Loucy (cell line): Measurements from ENCODE around the gene ZFHX3.

Source experiments
- CTCF ChIP-seq: fragments of 200-600 bp; sonication (generic); conservative IDR thresholded peaks from 2 replicates; pipeline ENCODE4 v1.5.1; 2014; ENCODE audit warnings: mild to moderate bottlenecking, antibody characterized with exemption, low read length
- EZH2phosphoT487 ChIP-seq: fragments of 200-600 bp; IDR thresholded peaks from 2 replicates; pipeline ENCODE4 v1.6.1; 2018; ENCODE audit warnings: antibody characterized with exemption, mild to moderate bottlenecking, moderate library complexity, borderline replicate concordance

- no peak for TF ChIP-seq CTCF
- TF ChIP-seq EZH2phosphoT487 = no peak
Observed at GRCh38 chr16:72837846-72838585, 209.9 kb downstream of the ZFHX3 start.
